OCI-LY7 (cell line): ENCODE data around the gene RGR.

ENCODE experiments used
- CTCF ChIP-seq: fragments of 200-600 bp; sonication (generic); conservative IDR thresholded peaks from 2 replicates; pipeline ENCODE4 v1.5.1; 2014; ENCODE audit warnings: mild to moderate bottlenecking, antibody characterized with exemption, low read length, moderate library complexity, mixed read lengths
- EZH2phosphoT487 ChIP-seq: fragments of 200-600 bp; sonication (generic); IDR thresholded peaks from 2 replicates; pipeline ENCODE4 v1.6.1; 2018; ENCODE audit warnings: low read depth, borderline replicate concordance, mild to moderate bottlenecking, mixed run types, antibody characterized with exemption, low read length, moderate library complexity, mixed read lengths

GRCh38 chr10:84302223-84302622 lies 57.4 kb downstream of the RGR start:
- no peak for TF ChIP-seq CTCF
- no peak for TF ChIP-seq EZH2phosphoT487
